Gastrocnemius medialis (tissue), 4 donors: Measurements from ENCODE around the gene LMX1B.

Source experiments
- POLR2A ChIP-seq, 2 donors: fragments of 450-650 bp; IDR thresholded peaks; one replicate each; pipeline ENCODE4 v1.6.1; 2017; ENCODE audit warnings: antibody characterized with exemption in 2 of 2, mild to moderate bottlenecking in 2 of 2, moderate library complexity in 2 of 2
- TF ChIP-seq, protein P1 (sequence below), 5 experiments: fragments of 450-650 bp in 3 of 5; fragments of 200-600 bp in 2 of 5; sonication (generic) in 2 of 5; IDR thresholded peaks in 4 of 5; conservative IDR thresholded peaks in 1 of 5; 1 replicate in 4 of 5; 2 replicates in 1 of 5; pipeline ENCODE4 v1.5.1; 2016 to 2019; ENCODE audit warnings: antibody characterized with exemption in 5 of 5, mild to moderate bottlenecking in 3 of 5, moderate library complexity in 3 of 5

DNA sequence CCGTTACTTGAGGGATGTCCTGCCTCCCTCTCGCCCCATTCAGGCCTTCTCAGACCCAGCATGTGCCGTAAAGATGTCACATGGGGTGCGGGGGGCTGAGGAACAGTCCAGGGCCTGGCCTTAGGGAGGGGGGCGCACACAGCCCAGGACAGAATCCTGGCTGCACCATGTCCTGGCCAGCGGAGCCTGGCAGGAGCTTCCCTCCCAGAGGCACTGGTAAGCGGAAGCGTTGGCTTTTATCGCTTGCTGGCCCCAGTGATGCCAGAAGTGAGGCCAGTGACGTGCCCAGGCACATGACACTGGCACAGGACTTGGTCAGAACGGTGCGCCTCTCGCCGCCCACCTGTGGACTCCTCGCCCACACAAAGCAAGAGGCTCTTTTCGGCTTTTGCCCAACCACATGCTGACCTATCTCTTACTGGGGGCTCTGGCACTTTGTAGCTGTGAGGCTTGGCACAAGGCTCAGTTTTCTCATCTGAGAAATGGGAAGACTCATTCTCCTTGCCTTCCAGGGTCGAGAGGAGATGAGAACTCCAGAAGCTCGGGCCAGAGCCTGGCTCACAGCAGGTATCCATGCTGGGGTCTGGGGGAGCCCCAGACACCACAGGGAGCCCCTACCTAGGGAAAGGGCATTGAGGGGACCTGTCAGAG, 59.0 kb downstream of the LMX1B start:
- TF ChIP-seq POLR2A (IDR thresholded peaks at IDR 0.05), result no peak
- TF ChIP-seq, protein P1, sequence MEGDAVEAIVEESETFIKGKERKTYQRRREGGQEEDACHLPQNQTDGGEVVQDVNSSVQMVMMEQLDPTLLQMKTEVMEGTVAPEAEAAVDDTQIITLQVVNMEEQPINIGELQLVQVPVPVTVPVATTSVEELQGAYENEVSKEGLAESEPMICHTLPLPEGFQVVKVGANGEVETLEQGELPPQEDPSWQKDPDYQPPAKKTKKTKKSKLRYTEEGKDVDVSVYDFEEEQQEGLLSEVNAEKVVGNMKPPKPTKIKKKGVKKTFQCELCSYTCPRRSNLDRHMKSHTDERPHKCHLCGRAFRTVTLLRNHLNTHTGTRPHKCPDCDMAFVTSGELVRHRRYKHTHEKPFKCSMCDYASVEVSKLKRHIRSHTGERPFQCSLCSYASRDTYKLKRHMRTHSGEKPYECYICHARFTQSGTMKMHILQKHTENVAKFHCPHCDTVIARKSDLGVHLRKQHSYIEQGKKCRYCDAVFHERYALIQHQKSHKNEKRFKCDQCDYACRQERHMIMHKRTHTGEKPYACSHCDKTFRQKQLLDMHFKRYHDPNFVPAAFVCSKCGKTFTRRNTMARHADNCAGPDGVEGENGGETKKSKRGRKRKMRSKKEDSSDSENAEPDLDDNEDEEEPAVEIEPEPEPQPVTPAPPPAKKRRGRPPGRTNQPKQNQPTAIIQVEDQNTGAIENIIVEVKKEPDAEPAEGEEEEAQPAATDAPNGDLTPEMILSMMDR (IDR thresholded peaks at IDR 0.05 in 4 of 5, conservative IDR thresholded peaks at IDR 0.05 in 1 of 5), result no peak
